Activated T-cell treated with anti-CD3 and anti-CD28 coated beads, Interleukin-2, amount 50 U/mL, for 4 hours (primary cell): ENCODE results near the gene KNL1. TPM values are rescaled to one million over a fixed set of nuclear protein-coding genes. Genes with fewer than 3 reads are reported as not detected.
A peak's percentile ranks its signal among the peaks of the same experiment; 100 is the strongest.
"Not testable (repeated sequence)": the region's sequence is repeated elsewhere in the genome, so short reads cannot be mapped to it uniquely, and the experiment has no call there.

Experiments used
- ATAC-seq, 2 donors: fragments of 200-7000 bp; cut with Tn5 transposase; one replicate each; pipeline ENCODE4 v1.10.0; 2021
- DNase-seq: peaks from one replicate; pipeline ENCODE4 v3.0.0-alpha.2; 2020
- H3K27me3 Mint-ChIP-seq: one replicate; pipeline ENCODE4 v1.8.0; 2021; ENCODE audit warnings: low read depth, mixed read lengths
- H3K36me3 Mint-ChIP-seq: one replicate; pipeline ENCODE4 v1.8.0; 2022; ENCODE audit warnings: mixed read lengths; ENCODE audit not compliant: insufficient read depth
- H3K4me1 Mint-ChIP-seq: one replicate; pipeline ENCODE4 v1.8.0; 2021; ENCODE audit warnings: low read depth, mixed read lengths
- H3K4me3 Mint-ChIP-seq: one replicate; pipeline ENCODE4 v1.8.0; 2021; ENCODE audit warnings: mild to moderate bottlenecking, moderate library complexity, mixed read lengths
- H3K9me3 Mint-ChIP-seq: one replicate; pipeline ENCODE4 v1.8.0; 2021; ENCODE audit warnings: mixed read lengths
- total RNA-seq, 3 donors: library from RNA; stranded (reverse); gene quantifications; one replicate each; pipeline ENCODE4 v1.2.1, GENCODE V29; 2021

The KNL1 gene
- total RNA-seq, 3 donors from 2014 or later = 2.9 to 4.1 (median 3.6) TPM

GRCh38 chr15:40660686-40661085 lies 66.6 kb downstream of the KNL1 start:
- H3K4me1 Mint-ChIP-seq = no peaks in the 10 kb centered on the region
- no peak overlapping the region for H3K4me3 Mint-ChIP-seq
- H3K9me3 Mint-ChIP-seq = no peaks in the 10 kb centered on the region
- ATAC-seq (no peak), DNase-seq (no peak)
- H3K27me3 Mint-ChIP-seq = no peaks in the 10 kb centered on the region
- no peaks in the 10 kb centered on the region for H3K36me3 Mint-ChIP-seq

DNA sequence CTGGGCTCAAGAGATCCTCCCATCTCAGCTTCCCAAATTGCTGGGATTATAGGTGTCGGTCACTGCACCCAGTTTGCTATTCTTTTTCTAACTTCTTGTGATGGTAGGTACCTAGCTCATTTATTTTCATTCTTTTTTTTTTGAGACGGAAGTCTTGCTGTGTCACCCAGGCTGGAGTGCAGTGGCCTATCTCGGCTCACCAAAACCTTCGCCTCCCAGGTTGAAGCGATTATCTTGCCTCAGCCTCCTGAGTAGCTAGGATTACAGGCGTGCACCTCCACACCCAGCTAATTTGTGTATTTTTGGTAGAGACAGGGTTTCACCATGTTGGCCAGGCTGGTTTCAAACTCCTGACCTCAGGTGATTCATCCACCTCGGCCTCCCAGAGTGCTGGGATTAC lies 70.9 kb downstream of the KNL1 start:
- ATAC-seq (no peak), DNase-seq (no peak)
- Mint-ChIP-seq H3K27me3 (no peaks in the 10 kb centered on the region), H3K4me1 (no peaks in the 10 kb centered on the region), H3K36me3 (no peaks in the 10 kb centered on the region), H3K9me3 (no peaks in the 10 kb centered on the region), H3K4me3 (no peak overlapping the region)

DNA sequence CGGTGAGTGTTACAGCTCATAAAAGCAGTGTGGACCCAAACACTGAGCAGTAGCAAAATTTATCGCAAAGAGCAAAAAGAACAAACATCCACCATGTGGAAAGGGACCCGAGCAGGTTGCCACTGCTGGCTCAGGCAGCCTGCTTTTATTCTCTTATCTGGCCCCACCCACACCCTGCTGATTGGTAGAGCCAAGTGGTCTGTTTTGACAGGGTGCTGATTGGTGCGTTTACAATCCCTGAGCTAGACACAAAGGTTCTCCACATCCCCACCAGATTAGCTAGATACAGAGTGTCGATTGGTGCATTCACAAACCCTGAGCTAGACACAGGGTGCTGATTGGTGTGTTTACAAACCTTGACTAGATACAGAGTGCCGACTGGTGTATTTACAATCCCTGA lies 82.2 kb downstream of the KNL1 start:
- ATAC-seq, H3K9me3 Mint-ChIP-seq, H3K27me3 Mint-ChIP-seq, H3K4me3 Mint-ChIP-seq, H3K4me1 Mint-ChIP-seq, H3K36me3 Mint-ChIP-seq, DNase-seq: not testable (repeated sequence)

- H3K36me3 Mint-ChIP-seq, H3K27me3 Mint-ChIP-seq, H3K4me1 Mint-ChIP-seq, DNase-seq, H3K9me3 Mint-ChIP-seq, H3K4me3 Mint-ChIP-seq, ATAC-seq: not testable (repeated sequence)
These were observed 82.9 kb downstream of the KNL1 start for GRCh38 chr15:40676906-40677305.

DNA sequence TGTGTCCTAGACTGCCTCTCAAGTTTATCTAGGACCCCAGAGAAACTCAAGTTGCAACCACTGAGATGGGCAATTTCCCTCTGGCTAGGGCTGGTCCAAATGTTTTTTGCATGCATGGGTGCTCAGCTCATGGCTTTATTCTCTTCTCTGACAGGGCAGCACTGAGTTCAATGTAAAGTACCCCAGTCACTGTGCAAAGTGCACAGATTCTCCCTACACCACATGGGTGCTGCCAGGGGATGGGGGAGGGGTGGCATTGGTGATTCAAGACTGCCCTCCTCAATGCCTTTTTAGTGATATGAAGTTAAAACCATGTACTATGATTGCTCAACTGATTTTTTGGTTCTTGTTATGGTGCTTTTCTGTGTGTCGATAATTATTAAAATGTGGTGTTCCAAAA lies 86.1 kb downstream of the KNL1 start:
- Mint-ChIP-seq H3K27me3 (no peaks in the 10 kb centered on the region), H3K4me1 (peaks cover 5% of the 10 kb centered on the region), H3K36me3 (no peaks in the 10 kb centered on the region), H3K9me3 (no peaks in the 10 kb centered on the region), H3K4me3 (no peak overlapping the region)
- DNase-seq (no peak), ATAC-seq (no peak)

DNA sequence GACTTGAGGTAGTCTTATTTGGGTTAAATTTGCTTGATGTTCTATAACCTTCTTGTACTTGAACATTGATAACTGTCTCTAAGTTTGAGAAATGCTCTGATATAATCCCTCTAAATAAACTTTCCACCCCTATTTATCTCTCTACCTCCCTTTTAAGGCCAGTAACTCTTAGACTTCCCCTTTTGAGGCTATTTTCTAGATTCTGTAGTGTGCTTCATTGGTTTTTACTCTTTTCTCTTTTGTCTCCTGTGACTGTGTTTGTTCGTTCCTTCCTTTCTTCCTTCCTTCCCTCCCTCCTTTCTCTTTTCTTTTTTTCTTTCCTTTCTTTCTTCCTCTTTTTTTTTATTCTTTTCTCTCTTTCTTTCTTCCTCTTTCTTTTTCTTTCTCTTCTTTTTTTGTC lies 86.9 kb downstream of the KNL1 start:
- not testable (repeated sequence) for ATAC-seq, H3K4me3 Mint-ChIP-seq, H3K27me3 Mint-ChIP-seq, H3K36me3 Mint-ChIP-seq, DNase-seq, H3K9me3 Mint-ChIP-seq, H3K4me1 Mint-ChIP-seq

DNA sequence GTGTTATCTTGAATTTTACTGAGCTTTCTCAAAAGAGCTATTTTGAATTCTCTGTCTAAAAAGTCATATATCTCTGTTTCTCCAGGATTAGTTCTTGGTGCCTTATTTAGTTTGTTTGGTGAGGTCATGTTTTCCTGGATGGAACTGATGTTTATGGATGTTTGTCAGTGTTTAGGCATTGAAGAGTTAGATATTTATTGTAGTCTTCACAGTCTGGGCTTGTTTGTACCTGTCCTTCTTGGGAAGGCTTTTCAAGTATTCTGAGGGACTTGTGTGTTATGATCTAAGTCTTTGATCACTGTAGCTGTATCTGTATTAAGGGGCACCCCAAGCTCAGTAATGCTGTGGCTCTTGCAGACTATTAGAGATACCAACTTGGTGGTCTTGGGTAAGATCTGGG lies 90.3 kb downstream of the KNL1 start:
- DNase-seq (no peak), ATAC-seq (no peak)
- Mint-ChIP-seq H3K27me3 (no peaks in the 10 kb centered on the region), H3K4me3 (no peak overlapping the region), H3K9me3 (no peaks in the 10 kb centered on the region), H3K36me3 (no peaks in the 10 kb centered on the region), H3K4me1 (no peaks in the 10 kb centered on the region)

GRCh38 chr15:40685376-40685775 lies 91.3 kb downstream of the KNL1 start:
- no peaks in the 10 kb centered on the region for H3K4me1 Mint-ChIP-seq
- no peaks in the 10 kb centered on the region for H3K27me3 Mint-ChIP-seq
- no peak overlapping the region for H3K4me3 Mint-ChIP-seq
- no peak for DNase-seq
- H3K36me3 Mint-ChIP-seq = peaks cover 3% of the 10 kb centered on the region
- ATAC-seq = no peak
- H3K9me3 Mint-ChIP-seq = no peaks in the 10 kb centered on the region

DNA sequence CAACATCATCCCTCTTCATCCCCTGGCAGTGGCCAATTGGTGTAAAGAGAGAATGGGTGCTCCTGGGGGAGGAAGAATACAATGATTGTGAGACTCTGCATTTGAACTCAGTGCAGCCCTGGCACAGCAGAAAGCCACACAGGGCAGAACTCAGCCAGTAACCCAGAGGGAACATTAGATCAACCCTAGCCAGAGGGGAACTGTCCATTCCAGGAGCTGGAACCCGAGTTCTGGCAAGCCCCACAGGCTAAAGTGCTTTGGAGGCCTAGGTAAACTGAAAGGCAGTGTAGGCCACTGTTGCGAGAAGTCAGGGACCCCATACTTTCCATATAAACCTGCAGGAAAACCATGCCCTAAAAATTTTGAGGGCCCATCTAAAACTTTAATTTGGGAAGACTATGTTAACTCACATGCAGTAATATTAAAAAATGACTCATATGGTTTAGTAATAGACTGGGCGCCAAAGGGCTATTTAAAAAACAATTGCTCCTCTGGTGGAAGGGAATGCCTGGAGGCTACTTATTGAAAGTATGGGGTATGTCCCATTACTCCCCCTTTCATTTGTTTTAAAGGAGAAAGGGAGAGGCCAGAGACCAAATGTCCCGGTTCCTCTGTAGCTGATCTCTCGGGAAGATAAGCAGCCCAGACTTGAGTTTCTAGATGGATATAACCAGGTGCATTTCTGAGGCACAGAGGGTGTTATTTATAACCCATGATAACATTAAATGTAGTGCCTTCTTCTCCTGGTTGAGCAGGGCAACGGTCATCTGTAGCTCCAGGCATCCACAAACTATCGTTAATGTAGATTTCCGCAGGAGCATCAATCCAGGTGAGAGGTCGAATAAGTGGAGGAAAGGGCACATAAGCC lies 95.1 kb downstream of the KNL1 start:
- no peaks in the 10 kb centered on the region for H3K27me3 Mint-ChIP-seq
- H3K36me3 Mint-ChIP-seq = peaks cover 7% of the 10 kb centered on the region
- no peaks in the 10 kb centered on the region for H3K9me3 Mint-ChIP-seq
- no peak overlapping the region for H3K4me3 Mint-ChIP-seq
- DNase-seq (no peak), ATAC-seq (no peak)
- H3K4me1 Mint-ChIP-seq = peaks cover 11% of the 10 kb centered on the region

DNA sequence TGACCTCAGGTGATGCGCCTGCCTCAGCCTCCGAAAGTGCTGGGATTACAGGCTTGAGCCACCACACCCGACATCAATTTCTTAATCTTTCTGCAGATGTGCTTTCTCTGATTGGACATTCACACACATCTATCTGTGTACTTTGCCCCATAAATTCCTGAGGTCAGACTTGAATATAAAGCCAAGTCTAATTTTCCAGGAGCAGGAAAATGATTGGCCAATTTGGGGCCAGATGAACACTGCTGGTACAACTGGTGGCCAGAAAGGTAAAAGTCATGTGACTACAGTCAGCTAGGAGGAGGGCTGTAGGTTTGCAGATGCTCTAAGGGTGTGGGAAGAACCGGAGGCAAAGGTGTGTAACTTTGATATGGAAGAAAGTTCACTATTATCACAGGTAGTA lies 97.7 kb downstream of the KNL1 start:
- peaks cover 10% of the 10 kb centered on the region for H3K36me3 Mint-ChIP-seq
- H3K27me3 Mint-ChIP-seq = no peaks in the 10 kb centered on the region
- ATAC-seq = no peak
- H3K4me1 Mint-ChIP-seq = peaks cover 21% of the 10 kb centered on the region
- no peak for DNase-seq
- H3K4me3 Mint-ChIP-seq = no peak overlapping the region
- no peaks in the 10 kb centered on the region for H3K9me3 Mint-ChIP-seq

DNA sequence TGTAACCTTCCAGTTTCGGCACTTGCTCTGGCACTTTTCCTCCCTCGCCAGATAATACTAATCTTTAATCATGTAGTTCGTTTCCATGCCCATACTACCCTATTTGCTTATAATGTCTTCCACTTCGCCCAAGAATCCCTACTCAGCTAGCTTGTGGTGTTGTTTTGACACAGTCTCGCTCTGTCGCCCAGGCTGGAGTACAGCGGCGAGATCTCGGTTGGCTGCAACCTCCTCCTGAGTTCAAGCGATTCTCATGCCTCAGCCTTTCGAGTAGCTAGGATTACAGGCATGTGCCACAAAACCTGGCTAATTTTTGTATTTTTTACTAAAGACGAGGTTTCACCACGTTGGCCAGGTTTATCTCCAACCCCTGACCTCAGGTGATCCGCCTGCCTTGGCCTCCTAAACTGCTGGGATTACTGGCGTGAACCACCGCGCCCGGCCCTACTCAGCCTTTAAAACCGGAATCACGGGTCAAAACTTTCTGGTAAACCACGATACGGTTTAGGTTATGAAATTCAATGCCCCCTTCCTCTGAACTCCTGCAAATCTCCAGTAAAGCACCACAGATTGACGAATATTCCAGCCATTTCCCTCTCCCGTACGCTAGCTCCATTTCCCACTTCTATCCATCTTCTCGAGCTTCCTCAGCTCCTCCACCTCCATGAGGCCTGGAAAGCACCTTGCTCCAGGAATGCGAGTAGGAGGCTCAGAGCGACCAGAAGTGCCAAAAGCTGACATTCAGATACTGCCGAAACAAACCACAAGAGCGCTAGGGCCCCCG lies 100.0 kb downstream of the KNL1 start:
- no peak for DNase-seq
- ATAC-seq = no peak
- Mint-ChIP-seq H3K27me3 (no peaks in the 10 kb centered on the region), H3K36me3 (peaks cover 10% of the 10 kb centered on the region), H3K4me3 (peak overlapping the region; percentile 96), H3K4me1 (peaks cover 22% of the 10 kb centered on the region), H3K9me3 (no peaks in the 10 kb centered on the region)

GRCh38 chr15:40694688-40695468 lies 100.8 kb downstream of the KNL1 start, which contains the start of gene RAD51:
Gene RAD51, plus strand, starts transcription at chr15:40695174. Its CDS starts 3,585 bp downstream, at chr15:40698759.
- Mint-ChIP-seq H3K4me3 (peak within 1 kb of the TSS; percentile 96), H3K9me3 (no peaks in the 10 kb centered on the region), H3K27me3 (no peaks in the 10 kb centered on the region), H3K36me3 (peaks cover 6% of the 10 kb centered on the region), H3K4me1 (peaks cover 22% of the 10 kb centered on the region)
- DNase-seq = peak; percentile 87
- peak; percentile 97 for ATAC-seq

DNA sequence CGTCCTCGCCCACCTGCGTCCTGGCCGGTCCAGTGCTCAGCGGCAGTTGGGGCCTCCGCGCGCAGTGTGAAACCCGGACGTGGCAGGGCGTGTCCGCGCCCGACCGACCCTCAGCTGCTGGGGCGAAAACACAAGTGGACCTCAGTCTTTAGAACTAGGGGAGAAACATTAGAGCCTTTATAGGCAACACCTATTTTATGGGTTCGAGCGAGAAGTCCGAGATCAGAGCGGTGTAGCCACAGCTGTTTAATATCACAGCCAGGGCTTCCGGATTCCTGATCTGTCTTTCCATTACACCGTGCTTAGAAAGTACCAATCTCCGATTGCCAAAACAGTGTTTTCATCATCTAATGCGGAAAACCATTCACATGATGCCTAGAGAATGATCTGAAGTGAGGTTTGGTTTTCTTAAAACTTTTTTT lies 101.4 kb downstream of the KNL1 start:
- Mint-ChIP-seq H3K27me3 (no peaks in the 10 kb centered on the region), H3K36me3 (peaks cover 6% of the 10 kb centered on the region), H3K4me1 (peaks cover 22% of the 10 kb centered on the region), H3K4me3 (peak overlapping the region; percentile 96), H3K9me3 (no peaks in the 10 kb centered on the region)
- DNase-seq = no peak
- peak; percentile 5 for ATAC-seq

DNA sequence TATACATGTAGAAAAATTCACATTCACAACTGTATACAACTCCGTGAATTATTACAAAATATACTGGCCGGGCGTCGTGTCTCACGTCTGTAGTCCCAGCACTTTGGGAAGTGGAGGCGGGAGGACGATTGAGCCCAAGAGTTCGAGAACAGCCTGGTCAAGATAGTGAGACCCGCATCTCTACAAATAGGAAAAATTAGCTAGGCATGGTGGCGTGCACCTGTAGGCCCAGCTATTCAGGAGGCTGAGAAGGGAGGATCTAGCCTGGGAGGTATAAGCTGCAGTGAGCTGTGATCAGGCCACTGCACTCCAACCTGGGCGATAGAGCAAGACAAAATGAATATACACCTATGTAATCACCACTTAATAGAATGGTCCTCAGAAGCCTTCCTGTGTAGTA lies 102.2 kb downstream of the KNL1 start:
- peaks cover 22% of the 10 kb centered on the region for H3K4me1 Mint-ChIP-seq
- DNase-seq (no peak), ATAC-seq (no peak)
- no peaks in the 10 kb centered on the region for H3K27me3 Mint-ChIP-seq
- H3K4me3 Mint-ChIP-seq = peak overlapping the region; percentile 96
- H3K9me3 Mint-ChIP-seq = no peaks in the 10 kb centered on the region
- H3K36me3 Mint-ChIP-seq = peaks cover 6% of the 10 kb centered on the region
